C4-2B (cell line): ENCODE measurements around the gene HOXA6.

Experiments
- H3K27ac ChIP-seq: fragments of 450-650 bp; 2 replicates; pipeline ENCODE4 v1.5.1; 2017
- ZFX ChIP-seq: fragments of 450-650 bp; IDR thresholded peaks from 2 replicates; pipeline ENCODE4 v1.6.1; 2017
- TF ChIP-seq, protein P1 (sequence below): fragments of 450-650 bp; conservative IDR thresholded peaks from 2 replicates; pipeline ENCODE4 v1.5.1; 2017; ENCODE audit warnings: mild to moderate bottlenecking

HOXA6 gene

DNA sequence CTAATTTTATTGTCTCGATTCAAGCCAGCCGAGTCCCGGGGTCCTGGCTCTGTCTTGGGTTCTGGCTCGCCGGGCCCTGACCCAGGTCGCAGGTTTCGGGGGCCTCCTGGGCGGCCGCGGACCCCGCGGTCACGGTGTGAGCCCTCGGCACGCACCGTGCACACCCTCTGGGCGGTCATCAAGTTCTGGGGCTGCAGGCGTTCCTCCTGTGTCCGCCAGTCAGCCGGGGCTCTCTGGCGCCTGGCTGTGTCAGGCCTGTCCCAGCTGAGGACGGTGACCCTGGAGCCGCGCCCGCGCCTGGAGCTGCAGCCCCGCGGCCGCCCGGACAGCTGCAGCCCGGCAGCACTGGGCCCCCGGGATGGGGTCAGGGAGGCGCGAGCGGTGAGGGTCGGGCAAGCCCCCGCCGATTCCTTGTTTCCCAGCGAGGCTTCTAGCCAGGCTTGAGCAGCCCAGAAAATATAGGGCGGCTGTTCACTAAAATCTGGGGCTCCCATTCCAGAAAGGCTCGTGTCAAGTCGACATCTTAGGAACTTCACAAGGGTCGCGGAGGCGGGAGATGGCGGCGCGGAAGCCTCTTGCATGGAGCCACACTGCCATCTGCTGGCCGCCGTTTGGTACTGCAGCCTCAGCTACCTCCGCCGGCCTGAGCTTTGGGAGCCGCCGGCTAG, 13.1 kb upstream of the HOXA6 start:
- no peak; the same call in 1 of the 2 replicates for TF ChIP-seq ZFX
- TF ChIP-seq, protein P1, sequence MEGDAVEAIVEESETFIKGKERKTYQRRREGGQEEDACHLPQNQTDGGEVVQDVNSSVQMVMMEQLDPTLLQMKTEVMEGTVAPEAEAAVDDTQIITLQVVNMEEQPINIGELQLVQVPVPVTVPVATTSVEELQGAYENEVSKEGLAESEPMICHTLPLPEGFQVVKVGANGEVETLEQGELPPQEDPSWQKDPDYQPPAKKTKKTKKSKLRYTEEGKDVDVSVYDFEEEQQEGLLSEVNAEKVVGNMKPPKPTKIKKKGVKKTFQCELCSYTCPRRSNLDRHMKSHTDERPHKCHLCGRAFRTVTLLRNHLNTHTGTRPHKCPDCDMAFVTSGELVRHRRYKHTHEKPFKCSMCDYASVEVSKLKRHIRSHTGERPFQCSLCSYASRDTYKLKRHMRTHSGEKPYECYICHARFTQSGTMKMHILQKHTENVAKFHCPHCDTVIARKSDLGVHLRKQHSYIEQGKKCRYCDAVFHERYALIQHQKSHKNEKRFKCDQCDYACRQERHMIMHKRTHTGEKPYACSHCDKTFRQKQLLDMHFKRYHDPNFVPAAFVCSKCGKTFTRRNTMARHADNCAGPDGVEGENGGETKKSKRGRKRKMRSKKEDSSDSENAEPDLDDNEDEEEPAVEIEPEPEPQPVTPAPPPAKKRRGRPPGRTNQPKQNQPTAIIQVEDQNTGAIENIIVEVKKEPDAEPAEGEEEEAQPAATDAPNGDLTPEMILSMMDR: peak; percentile 98
- H3K27ac ChIP-seq: peak overlapping the region; percentile 71

DNA sequence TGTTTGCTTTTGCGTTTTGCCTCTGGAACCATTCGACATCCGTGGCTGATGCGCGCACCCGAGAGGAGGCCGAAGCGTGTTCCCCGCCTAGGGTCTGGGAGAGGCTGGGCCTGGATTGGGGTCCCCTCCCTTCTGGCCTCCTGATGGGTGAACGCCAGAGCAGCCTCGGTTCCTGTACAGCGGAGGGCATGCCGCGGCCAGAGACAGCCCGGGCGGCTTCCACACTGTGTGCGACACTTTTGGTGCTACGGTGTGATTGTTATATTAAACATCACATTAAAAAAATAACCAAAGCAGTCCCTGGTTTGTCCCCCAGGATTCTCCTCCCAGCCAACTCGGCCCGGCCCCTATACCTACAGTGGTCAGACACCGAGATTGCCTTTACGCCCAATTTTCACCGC, 12.6 kb upstream of the HOXA6 start:
- TF ChIP-seq ZFX: no peak
- TF ChIP-seq, protein P1: no peak
- peak overlapping the region; percentile 71 for H3K27ac ChIP-seq

DNA sequence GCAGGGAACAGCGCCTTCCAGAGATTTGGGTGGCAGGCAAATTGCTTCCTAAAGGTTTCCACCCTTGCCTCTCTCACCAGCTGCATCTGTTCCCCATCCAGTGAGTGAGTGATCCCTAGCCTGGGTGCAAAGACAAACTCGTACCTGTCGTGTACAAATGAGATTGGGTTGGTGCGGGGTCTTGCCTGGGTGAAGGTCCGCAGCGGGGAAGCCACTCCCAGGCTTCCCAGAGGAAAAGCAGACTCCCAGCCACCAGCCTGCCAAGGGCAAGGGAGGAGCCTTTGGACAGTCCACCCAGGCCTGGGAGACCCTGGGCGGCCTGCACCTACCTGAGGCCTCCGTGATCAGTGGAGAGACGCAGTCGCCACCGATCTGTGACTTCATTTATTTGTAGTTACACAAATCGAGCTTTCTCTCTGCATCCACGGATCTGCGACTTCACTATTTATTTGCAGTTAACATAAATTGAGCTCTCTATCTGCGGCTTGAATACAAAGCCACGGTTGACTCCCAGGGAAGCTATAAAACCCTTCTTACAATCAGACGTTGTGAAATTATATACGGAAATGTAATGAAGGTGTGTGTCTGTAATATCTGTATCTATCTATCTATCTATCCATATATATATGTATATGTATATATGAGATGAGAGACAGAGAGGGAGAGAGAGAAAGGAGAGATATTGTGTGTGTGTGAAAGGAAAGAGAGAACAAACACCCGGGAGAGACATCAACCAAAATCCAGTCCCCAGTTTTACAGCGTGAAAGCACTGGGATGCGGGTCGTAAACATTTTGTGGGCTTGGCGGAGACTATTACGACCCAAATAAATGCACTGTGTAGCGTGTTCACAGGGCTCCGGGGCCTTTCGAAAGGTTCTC, 11.9 kb upstream of the HOXA6 start:
- TF ChIP-seq, protein P1: no peak
- TF ChIP-seq ZFX: no peak
- no peak overlapping the region; the same call in 1 of the 2 replicates for H3K27ac ChIP-seq

DNA sequence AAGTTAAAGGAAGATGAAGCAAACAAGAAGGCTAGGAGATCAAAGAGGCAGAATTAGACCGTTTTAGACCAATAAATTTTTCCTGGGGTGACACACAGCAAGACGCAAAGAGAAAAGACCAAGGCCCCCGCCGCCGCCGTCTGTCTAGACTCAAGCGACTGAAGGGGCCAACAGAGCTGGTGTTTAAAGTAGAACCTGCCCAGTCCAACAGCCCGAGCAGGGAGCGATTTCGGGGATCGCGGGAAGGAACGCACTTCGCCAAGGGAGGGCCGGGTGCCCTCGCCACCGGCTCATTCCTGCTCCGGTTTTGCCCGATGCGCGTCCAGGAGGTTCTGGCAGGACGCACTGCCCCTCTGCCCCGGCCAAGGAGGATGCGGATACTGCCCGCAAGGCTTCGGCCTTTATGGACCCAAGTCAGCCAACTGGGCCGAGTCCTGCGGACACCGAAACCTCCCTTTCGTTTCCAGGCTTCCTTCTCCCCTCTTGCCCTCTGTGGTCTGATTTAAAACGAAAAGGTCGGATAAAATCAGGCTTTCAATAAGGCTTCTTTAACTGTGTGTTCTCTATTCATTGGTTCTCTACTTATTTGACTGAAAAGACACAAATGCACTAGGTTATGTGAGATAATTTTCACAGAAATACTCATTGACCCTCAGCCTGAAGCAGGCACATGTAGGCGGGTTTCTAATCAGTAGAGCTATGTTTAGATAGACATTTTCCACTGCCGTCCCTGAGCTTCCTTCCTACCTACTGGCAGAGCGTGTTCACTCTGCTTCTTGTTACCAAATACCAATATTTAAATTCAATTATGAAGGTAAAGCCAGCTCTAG, 11.1 kb upstream of the HOXA6 start:
- no peak for TF ChIP-seq ZFX
- TF ChIP-seq, protein P1: no peak
- H3K27ac ChIP-seq: no peak overlapping the region

DNA sequence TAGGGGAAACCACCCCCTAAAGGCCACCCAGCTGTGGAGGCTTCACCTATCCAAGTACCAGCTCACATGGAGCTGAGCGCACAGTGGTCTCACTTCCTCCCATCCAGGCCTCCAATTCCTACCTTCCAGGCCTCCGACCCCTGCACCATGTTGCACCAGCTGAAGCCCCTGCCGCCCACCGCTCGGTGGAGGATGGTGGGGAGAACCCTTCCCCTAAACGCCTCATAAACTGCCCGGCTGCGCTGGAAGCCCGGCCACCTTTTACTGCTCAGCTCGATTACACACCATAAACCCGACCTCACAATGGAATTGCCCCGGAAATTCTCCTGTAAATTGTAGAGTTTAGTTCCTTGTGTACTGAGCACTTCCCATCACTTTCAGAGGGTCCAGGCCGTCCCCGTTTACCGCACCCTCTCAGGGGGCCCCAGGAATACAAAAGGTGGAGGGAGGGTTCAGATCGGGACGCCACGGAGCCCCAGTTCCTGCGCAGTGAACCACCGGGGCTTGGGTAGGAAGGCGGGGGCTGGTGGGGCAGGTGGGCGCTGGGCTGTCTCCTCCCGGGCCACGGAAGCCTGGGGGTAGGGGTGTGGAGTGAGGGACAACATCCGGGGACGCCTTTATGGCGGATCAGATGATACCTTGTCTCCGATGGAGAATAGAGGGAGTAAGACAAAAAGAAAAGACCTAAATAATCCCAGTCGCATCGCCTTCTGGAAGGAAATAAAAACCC, 10.3 kb upstream of the HOXA6 start:
- no peak overlapping the region for H3K27ac ChIP-seq
- TF ChIP-seq ZFX: no peak
- TF ChIP-seq, protein P1: no peak

DNA sequence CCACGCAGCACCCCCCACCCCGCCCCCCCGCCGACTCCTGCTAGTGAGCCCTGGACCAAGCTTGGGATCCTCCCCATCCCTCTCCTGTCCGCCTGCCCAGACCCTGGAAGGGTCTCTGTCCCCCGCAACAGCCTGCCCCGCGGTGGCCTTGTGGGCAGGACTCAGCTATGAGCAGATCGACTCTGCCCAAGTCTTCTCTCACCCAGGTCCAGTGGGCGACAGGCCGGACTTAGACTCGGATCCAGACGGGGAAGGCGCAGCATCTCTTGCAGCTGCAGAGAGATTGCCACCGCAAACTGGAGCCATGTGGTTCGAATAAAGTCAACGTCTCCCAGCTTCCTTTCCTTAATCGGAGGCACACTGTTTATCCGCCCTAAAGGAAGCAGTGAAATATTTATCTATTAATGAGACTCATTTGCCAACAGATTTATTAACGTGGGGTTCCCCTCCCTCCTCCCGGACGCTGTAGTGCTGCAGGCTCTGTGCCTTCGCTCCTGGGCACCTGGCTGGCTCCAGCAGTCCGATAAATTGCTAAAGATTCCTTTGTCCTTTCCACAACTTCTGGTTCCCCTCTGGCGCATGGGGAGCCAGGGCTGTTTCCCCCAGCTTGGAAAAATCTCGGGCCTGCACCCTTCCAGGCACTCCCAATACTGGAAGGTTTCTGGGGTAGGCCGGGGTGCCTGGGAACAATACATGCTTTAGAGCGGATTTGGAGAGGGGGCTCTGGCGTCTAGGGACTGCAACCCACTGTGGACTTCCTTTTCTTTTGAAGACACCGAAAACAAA, 9.5 kb upstream of the HOXA6 start:
- H3K27ac ChIP-seq: no peak overlapping the region
- no peak for TF ChIP-seq ZFX
- TF ChIP-seq, protein P1: no peak
